GM12873 (cell line): ENCODE results near the gene CERS2.

Experiments used
- TF ChIP-seq, protein P1 (sequence below): IDR thresholded peaks from 2 replicates; pipeline ENCODE4 v1.5.1; 2012; ENCODE audit warnings: low read depth, mild to moderate bottlenecking, moderate library complexity, low read length, control low read depth; ENCODE audit not compliant: insufficient read depth; ENCODE audit errors: missing control alignments

CERS2 gene, protein sequence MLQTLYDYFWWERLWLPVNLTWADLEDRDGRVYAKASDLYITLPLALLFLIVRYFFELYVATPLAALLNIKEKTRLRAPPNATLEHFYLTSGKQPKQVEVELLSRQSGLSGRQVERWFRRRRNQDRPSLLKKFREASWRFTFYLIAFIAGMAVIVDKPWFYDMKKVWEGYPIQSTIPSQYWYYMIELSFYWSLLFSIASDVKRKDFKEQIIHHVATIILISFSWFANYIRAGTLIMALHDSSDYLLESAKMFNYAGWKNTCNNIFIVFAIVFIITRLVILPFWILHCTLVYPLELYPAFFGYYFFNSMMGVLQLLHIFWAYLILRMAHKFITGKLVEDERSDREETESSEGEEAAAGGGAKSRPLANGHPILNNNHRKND

DNA sequence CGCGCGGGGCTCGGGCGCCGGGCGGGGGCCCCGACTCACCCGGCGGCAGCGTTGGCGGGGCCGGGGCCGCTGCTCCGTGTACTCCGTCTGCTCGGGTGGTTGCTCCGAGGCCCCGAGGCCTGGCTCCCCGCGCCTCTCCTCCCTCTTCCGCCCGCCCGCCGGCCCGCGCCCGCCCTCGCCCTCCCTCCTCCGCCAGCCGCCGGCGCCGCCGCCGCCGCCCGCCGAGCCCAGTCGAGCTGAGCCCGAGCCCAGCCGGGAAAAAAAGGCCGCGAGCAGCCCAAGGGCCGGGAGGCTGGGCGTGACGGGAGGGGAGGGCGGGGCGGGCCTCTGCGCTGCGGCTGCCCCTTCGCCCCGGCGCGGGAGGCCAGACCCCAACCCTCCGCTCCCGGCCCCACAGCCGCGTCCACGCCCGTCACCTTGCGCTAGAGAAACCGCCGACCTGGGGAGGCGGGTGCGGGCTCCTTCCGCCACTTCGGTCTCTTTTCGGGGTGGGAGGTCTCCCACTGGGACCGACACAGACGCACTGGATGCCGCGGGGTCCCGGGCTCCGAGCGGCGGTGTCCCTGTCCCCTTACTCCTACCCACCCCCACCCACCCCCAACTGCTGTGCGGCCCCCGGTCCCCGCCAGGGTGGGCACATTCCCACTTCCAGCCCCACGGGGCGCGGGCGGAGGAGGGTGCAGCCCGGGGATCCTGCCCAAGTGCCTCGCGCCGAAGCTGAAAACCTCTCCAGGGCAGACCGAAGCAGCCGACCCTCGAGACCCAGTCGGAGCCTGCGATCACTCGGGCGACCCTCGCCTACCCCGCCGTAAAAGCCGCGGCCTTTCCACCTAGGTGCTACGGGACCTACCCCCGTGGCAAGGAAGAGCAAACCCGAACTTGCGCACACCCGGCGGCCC lies at the start of gene CERS2:
Gene CERS2 (minus strand): TSS at position 256 of the 899 bp plus-strand sequence. CDS start 5,745 bp downstream, outside the sequence.
- TF ChIP-seq, protein P1, sequence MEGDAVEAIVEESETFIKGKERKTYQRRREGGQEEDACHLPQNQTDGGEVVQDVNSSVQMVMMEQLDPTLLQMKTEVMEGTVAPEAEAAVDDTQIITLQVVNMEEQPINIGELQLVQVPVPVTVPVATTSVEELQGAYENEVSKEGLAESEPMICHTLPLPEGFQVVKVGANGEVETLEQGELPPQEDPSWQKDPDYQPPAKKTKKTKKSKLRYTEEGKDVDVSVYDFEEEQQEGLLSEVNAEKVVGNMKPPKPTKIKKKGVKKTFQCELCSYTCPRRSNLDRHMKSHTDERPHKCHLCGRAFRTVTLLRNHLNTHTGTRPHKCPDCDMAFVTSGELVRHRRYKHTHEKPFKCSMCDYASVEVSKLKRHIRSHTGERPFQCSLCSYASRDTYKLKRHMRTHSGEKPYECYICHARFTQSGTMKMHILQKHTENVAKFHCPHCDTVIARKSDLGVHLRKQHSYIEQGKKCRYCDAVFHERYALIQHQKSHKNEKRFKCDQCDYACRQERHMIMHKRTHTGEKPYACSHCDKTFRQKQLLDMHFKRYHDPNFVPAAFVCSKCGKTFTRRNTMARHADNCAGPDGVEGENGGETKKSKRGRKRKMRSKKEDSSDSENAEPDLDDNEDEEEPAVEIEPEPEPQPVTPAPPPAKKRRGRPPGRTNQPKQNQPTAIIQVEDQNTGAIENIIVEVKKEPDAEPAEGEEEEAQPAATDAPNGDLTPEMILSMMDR: no peak

DNA sequence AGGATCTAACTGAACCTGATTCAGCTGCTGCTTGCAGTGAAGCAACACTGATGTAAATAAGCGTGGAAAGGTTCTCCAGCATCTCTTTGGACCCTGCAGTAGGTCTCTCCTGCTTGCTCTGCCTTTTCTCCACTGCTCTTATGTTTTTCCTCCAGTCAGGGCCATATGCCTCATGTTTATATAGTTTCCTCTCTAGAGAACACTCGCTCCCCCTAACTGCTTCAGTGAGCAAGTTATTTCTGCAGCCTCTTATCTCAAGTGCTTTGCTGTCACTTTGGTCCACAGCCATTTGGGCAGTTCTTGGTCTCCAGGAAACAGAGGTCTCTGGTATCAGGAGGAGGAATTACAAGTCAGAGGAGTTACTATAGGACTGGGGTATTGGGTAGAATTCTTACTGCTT lies 38.9 kb upstream of the CERS2 start:
- TF ChIP-seq, protein P1: no peak

DNA sequence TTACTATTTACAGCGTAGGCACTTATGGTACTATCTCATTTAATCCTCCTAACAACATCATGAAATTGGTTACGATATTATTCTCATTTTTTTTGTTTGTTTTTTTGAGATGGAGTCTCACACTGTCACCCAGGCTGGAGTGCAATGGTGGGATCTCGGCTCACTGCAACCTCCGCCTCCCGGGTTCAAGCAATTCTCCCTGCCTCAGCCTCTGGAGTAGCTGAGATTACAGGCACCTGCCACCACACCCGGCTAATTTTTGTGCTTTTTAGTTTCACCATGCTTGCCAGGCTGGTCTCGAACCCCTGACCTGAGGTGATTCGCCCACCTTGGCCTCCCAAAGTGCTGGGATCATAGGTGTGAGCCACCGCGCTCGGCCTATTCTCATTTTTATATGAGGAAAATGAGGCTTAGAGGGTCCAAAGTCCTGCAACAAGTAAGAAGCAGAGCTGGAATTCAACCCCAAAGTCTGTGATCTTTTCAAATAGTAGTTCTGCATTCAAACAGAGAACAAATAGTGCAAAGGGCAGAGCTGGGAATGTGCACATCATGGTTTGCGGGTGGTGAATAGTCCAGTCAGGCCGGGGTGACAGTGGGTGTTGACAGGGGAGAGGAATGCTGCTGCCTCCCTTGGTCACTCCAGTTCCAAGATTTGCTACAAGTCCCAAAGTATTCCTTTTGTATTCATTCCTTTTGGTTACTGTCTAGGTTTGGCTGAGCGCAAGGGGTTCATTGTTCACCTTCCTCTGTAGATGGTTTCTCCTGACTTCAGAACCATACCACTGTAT lies 38.2 kb upstream of the CERS2 start:
- TF ChIP-seq, protein P1: no peak

DNA sequence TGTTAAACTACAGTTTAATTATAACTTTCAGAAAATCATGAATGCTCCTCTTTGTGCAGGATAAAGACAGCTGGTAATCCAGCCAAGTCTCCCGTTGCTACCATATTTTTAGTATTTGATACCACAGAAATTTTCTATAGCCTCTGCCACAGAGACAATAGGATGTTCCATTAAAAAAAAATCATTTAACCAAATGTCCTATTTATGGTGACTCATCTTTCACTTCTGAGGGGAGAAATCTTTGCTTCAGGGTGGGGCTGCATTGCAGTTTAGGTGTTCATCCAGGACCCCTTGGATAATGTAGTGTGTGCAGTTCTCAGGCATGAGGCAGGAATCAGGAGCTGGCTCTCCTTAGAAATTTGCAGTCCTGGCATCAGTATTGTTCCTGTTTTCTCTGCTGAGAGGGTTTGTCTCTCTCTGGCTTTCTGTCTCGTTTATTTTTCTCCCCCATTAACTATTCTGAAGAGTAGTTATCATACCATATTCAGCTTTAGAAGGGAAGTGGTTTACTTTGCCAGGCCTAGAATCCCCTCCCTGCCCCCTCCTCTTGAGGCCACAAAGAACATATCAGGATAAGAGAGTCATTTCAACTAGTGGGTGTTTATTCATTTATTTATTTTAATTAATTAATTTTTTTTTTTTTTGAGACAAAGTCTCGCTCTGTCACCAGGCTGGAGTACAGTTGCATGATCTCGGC lies 36.7 kb upstream of the CERS2 start:
- TF ChIP-seq, protein P1: no peak

DNA sequence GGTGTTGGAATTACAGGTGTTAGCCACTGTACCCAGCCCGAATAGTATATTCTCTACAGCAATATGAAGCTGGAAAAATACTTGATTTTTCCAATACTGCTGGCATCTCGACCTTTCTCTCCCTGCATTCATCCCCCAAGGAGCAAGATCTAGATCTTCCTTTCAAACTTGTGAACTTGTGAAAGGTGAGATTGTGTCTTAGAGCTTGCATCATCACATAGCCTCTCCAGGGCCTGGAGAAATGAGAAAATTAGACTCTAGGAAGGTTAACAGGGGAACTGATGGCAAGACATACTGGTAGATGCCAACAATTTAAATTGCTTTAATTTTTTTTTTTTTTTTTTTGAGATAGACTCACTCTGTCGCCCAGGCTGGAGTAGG lies 35.7 kb upstream of the CERS2 start:
- TF ChIP-seq, protein P1: no peak

DNA sequence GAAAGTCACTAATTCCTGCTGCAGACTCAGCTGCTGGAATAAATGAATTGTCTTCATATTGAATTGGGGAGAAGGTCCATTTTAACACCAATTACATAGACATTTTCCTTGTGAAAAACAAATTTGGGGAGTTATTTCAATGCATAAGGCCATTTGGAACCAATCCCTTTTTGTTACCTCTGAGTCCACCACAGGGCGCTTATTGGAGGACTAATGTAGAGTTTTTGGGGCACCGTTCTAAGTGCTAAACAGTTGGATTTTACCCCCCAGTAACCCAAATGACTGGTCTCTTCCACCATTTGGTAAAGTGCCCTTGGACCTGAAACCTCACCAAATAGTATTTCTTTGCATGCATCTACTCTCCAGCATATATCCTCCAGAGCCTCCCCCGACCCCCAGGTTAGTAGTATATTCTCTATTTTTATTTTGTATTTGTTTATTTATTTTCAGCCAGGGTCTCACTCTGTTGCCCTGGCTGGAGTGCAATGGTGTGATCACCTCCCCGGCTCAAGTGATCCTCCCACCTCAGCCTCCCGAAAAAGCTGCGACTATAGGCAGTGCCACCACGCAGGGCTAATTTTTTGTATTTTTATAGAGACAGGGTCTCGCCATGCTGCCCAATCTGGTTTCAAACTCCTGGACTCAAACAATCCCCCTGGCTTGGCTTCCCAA lies 35.2 kb upstream of the CERS2 start:
- TF ChIP-seq, protein P1: no peak
